IPS-18c (cell line): ENCODE data around the gene SCLT1.
"Not testable (repeated sequence)": the region's sequence is repeated elsewhere in the genome, so short reads cannot be mapped to it uniquely, and the experiment has no call there.

Source experiments
- H3K4me3 ChIP-seq: 2 replicates; pipeline ENCODE4 v1.7.0; 2013; ENCODE audit warnings: low read depth, mild to moderate bottlenecking, low read length, moderate library complexity; ENCODE audit not compliant: insufficient read depth
- H3K9me3 ChIP-seq: one replicate; pipeline ENCODE4 v1.6.1; 2013; ENCODE audit warnings: mild to moderate bottlenecking, low read length, moderate library complexity; ENCODE audit not compliant: control insufficient read depth, insufficient read depth

The SCLT1 gene

DNA sequence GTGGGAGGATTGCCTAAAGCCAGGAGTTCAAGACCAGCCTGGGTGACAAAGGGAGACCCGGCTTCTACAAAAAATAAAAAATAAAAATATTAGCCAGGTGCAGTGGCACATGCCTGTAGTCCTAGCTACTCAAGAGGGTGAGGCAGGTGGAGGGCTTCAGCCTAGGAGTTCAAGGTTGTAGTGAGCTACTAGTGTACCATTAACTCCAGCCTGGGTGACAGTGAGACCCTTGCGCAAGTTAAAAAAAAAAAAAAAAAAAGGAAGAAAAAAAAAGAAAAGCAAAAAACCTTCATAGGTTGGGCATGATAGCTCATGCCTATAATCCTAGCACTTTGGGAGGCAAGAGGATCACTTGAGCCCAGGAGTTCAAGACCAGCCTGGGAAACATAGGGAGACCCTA lies 5.8 kb downstream of the SCLT1 start:
- Histone ChIP-seq H3K4me3 (no peak overlapping the region), H3K9me3 (no peaks in the 10 kb centered on the region)

DNA sequence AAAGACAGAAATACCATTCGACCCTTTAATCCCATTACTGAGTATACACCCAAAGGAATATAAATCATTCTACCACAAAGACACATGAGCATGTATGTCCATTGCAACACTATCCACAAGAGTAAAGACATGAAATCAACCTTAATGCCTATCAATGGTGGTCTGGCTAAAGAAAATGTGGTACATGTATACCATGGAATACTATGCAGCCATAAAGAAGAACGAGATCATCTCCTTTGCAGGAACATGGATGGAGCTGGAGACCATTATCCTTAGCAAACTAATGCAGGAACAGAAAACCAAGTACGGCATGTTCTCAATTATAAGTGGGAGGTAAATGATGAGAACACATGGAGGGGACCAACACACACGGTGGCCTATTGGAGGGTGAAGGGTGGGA lies 7.9 kb downstream of the SCLT1 start:
- H3K9me3 ChIP-seq: peaks cover 2% of the 10 kb centered on the region
- H3K4me3 ChIP-seq: no peak overlapping the region

- peaks cover 11% of the 10 kb centered on the region for H3K9me3 ChIP-seq
Measured at GRCh38 chr4:129082302-129082701, 11.0 kb downstream of the SCLT1 start.

DNA sequence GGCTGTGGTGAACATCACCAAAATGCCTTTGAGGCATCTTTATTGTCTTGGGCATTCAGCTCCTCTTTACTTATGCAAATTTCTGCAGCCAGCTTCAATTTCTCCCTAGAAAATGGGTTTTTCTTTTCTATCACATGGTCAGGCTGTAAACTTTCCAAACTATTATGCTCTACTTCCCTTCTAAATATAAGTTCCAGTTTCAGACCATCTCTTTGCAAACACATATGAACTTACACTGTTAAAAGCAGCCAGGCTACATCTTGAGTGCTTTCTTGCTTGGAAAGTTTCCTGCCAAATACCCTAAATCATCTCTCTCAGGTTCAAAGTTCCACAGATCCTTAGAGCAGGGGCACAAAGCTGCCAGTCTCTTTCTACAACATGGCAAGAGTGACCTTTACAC lies 13.2 kb downstream of the SCLT1 start:
- Histone ChIP-seq H3K4me3 (no peak overlapping the region), H3K9me3 (peaks cover 11% of the 10 kb centered on the region)

More at GRCh38 chr4:129082302-129082701, 11.0 kb downstream of the SCLT1 start:
- no peak overlapping the region for H3K4me3 ChIP-seq

- H3K9me3 ChIP-seq: peaks cover 11% of the 10 kb centered on the region
- no peak overlapping the region for H3K4me3 ChIP-seq
Measured at GRCh38 chr4:129077326-129077725, 16.0 kb downstream of the SCLT1 start.

DNA sequence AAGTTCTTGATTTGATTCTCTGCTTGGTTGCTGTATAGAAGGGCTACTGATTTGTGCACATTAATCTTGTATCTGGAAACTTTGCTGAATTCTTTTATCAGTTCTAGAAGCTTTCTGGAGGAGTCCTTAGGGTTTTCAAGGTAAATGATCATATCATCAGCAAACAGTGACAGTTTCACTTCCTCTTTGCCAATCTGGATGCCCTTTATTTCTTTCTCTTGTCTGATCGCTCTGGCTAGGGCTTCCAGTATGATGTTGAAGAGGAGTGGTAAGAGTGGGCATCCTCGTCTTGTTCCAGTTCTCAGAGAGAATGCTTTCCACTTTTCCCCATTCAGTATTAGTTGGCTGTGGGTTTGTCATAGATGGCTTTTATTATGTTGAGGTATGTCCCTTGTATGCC lies 23.8 kb downstream of the SCLT1 start:
- H3K4me3 ChIP-seq, H3K9me3 ChIP-seq: not testable (repeated sequence)

DNA sequence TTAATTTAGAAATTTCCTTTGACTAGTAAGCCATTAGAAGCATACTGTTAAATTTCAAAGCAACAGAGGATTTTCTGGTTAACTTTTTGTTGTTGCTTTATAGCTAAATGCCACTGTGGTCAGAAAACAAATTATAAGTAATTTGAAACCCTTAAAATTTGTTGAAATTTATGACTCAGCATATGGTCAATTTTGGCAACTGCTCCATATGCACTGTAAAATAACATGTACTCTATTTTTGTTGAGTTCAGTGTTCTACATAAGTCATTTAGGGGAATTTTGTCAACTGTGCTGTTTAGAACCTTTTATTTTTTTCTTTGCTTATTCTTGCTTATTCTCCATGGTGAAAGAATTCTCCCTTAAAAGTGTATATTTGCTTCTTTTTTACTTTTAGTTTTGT lies 28.6 kb downstream of the SCLT1 start:
- H3K4me3 ChIP-seq: no peak overlapping the region

DNA sequence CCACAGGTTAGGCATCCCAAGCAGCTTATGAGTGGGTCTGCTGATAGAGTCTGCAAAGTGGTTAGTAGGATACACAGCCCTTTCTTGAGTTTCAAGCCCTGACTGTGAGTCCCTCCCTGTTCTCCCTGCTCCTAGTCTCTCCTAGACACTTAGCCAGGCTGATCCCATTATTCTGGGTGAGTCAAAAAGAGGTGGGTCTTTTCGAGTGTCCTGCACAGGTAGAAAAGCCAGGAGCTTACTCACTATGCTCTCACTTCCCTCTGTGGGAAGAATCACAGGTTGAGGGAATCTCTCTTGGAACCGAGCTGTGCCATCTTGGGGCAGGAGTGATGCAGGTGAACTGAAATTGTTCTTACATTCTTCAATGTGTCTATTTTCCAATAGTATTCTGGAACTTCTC lies 29.7 kb downstream of the SCLT1 start:
- H3K9me3 ChIP-seq: peaks cover 5% of the 10 kb centered on the region
- no peak overlapping the region for H3K4me3 ChIP-seq

More for the DNA sequence above, 28.6 kb downstream of the SCLT1 start:
- H3K9me3 ChIP-seq: peaks cover 5% of the 10 kb centered on the region

DNA sequence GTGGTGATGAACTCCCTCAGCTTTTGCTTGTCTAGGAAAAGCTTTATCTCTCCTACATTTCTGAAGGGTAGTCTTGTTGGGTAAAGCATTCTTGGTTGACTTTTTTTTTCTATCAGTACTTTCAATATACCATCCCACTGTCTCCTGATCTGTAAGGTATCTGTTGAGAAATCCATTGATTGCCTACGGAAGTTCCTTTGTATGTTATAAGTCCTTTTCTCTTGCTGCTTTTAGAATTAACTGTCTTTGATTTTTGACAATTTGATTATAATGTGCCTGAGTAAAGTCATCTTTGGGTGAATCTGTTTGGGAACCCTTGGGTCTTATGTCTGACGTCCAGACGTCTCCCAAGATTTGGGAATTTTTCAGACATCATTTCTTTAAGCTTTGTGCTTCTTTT lies 30.8 kb downstream of the SCLT1 start:
- H3K9me3 ChIP-seq: peaks cover 8% of the 10 kb centered on the region
- no peak overlapping the region for H3K4me3 ChIP-seq

GRCh38 chr4:129059028-129059427 lies 34.3 kb downstream of the SCLT1 start:
- Histone ChIP-seq H3K9me3 (peaks cover 14% of the 10 kb centered on the region), H3K4me3 (no peak overlapping the region)

DNA sequence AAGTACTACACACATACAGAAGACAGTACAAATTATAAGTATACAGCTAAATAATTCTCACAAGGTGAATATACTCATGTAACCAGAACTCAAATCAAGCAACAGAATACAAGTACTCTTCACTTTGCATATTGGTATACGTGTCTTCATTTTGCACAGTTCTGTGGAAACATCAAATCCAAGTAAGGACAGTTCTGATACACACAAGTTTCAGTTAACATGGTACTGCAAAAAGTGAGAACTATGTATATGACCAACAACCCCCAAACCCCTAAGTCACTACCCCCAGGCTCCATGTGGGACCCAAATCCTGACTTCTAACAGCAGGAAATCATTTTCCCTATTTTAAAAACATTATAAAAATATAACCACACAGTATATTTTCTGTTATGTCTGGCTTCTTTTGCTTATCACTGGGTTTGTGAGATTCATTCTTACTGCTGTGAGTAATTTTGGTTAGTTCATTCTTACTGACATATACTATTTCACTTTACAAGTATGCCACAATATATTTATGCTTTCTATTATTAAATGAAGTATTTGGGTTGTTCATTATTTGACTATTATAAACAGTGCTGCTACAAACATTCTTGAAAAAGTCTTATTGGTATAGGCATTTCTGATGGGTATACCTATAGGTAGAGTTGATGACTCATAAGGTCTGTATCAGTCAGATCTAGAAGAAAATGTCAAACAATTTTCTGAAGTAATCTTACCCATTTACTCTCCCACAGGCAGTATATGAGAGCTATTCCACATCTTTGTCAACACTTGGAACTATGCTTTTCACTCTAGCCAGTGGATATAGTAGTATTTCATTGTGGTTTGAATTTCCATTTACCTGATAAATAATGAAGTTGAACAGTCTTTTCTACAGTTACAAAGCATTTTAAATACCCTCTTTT lies 47.0 kb downstream of the SCLT1 start:
- Histone ChIP-seq H3K9me3 (no peaks in the 10 kb centered on the region), H3K4me3 (no peak overlapping the region)

DNA sequence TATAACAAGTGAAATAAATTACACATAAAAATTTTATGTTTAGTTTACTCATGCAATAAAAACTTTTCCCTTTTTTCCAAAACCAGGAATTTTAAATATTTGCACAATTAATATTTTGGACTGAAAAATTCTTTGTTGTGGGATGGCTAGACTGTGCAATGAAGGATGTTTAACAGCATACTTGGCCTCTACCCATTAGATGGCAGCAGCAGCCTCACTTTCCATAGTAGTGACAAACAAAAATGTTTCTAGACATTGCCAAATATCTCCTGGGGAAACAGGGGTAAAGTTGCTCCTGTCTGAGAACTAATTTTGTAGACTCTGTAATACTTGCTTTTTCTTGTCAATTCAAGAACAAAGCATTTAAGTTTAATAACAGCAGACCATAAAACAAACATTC lies 49.8 kb downstream of the SCLT1 start:
- Histone ChIP-seq H3K4me3 (no peak overlapping the region), H3K9me3 (no peaks in the 10 kb centered on the region)

DNA sequence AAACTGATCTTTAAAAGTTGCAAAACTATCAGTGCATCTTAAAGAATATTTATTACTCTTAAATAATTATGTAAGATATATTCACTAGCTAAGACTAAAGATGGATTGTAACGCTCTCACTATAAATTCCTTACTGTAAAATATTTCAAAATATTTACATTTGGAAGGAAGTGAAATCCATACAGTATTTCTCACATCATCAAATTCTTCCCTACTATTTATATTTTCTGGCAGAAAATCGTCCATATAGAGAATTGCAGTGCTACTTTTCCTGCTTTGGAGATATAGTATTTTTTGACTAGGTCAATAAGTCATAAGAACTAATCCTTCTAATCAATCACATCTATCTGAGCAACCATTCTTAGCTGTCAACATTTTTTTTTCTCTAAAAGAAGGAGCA lies 52.9 kb downstream of the SCLT1 start:
- H3K4me3 ChIP-seq: no peak overlapping the region
- H3K9me3 ChIP-seq: no peaks in the 10 kb centered on the region

- Histone ChIP-seq H3K4me3 (no peak overlapping the region), H3K9me3 (no peaks in the 10 kb centered on the region)
Measured at GRCh38 chr4:129037093-129037492, 56.2 kb downstream of the SCLT1 start.

DNA sequence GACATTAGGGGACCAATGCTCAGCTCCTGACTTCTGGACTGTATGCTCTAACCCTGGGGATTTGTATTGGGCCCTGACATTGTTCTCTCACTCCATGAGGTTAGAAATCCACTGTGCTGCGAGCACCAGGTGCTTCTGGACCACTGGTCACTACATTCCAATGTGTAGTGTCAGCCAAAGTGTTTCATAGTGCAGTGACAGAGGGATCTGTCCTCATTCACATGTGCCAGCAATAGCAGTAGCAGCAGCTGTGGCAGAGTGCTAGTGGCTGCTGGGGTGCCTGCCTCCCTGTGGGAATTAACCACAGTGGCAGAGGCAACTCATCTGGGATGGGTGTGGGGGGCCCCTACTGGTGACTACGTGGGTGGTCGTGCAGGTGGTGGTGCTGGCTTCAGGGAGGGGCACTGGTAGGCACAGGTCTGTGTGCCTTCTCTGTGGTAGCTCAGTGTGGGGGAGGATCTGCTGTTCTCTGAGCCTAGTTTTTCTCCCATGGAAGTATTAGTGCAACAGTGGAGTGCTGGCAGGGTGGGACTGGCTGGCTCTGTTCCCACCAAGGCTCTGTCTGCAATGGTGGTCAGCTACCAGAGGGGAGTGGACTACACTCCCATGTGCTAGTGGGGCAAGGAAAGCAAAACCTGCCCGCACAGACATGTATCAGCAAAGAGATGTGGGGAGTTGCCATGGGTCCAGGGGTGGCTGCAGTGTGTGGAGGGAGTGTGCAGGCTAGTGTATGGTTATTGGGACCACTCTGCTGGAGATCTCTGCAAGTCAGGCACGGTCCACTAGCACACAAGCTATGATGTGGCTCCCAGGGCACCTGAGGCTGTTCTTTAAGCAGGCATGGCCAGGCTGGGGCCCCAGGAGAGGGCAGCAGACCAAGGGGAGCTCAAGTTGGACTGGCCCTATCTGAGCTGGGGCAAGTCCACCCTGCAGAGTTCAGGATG lies 78.5 kb downstream of the SCLT1 start:
- no peak overlapping the region for H3K4me3 ChIP-seq
- peaks cover 8% of the 10 kb centered on the region for H3K9me3 ChIP-seq

- Histone ChIP-seq H3K9me3 (peaks cover 5% of the 10 kb centered on the region), H3K4me3 (no peak overlapping the region)
Measured at GRCh38 chr4:129008096-129008495, 85.2 kb downstream of the SCLT1 start.

DNA sequence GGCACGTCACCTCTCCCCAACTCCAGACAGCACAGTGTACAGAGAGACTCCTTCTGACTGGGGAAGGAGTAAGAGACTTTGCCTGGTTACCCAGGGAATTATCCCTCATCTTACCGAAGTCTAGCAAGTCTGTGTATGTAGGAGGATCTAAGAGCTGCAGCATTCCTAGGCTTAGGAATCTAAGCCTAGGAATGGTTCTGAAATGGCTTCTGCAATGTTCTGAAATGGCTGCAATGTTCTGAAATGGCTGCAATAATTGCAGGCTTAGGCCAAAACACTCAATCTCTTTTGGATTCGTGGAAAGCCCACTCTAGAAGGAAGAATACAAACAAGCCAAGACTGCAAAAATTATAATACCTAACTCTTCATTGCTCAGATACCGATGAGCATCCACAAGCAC lies 106.4 kb downstream of the SCLT1 start:
- Histone ChIP-seq H3K4me3 (no peak overlapping the region), H3K9me3 (no peaks in the 10 kb centered on the region)

- Histone ChIP-seq H3K4me3 (no peak overlapping the region), H3K9me3 (no peaks in the 10 kb centered on the region)
Measured at GRCh38 chr4:128986019-128986418, 107.3 kb downstream of the SCLT1 start.
